HG03432 (cell line): ENCODE measurements around the gene ZFPM1.
A peak's percentile ranks its signal among the peaks of the same experiment; 100 is the strongest.
"Not testable (repeated sequence)": the region's sequence is repeated elsewhere in the genome, so short reads cannot be mapped to it uniquely, and the experiment has no call there.

ENCODE experiments used
- ATAC-seq: cut with Tn5 transposase; IDR thresholded peaks from one replicate; pipeline ENCODE4 v1.9.1; 2021; ENCODE audit warnings: mild to moderate bottlenecking, moderate library complexity; ENCODE audit not compliant: unreplicated experiment

Gene ZFPM1

GRCh38 chr16:88478889-88479792 is 26.1 kb downstream of the ZFPM1 start:
- ATAC-seq: no peak

- peak; percentile 42 for ATAC-seq
These were observed 27.0 kb downstream of the ZFPM1 start for GRCh38 chr16:88479793-88480760.

- no peak for ATAC-seq
These were observed 27.7 kb downstream of the ZFPM1 start for GRCh38 chr16:88480829-88481228.

- ATAC-seq: no peak
These were observed 28.8 kb downstream of the ZFPM1 start for GRCh38 chr16:88481851-88482250.

DNA sequence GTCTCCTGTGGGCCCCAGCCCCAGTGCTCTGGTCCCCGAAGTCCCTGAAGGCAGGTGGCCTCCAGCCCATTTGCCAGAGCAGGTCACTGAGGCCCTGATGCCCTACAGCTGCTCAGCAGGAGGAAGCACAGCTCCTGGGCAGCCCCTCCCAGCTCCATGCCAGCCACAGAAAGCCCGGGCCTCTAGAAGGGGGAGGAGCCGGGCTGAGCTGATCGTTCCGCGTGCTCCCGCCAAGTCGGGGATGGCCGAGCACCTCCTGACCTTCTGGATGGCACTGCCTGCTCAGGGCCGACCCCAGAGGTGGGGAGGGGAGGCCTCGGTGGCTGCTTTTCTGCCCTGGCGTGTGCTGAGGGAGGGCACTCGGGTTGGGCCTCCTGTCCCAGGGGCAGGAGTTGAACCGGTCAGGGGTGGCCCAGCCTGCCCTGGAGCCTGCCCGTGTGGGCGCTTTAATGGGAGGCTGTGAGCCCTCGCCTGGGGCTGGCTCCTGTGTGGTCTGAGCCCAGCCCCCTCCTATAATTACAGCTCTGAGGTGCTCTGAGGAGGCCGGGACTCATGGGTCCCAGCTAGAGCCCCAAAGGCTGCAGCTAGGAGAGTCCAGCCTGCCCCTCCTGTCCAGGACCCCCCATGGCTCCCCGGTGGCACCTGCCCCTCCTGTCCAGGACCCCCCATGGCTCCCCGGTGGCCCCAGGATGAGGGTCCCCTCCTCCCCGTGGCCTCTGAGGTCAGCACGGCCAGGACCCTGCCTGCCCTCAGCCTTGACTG is 29.7 kb downstream of the ZFPM1 start:
- ATAC-seq: no peak

GRCh38 chr16:88483392-88483641 is 30.2 kb downstream of the ZFPM1 start:
- ATAC-seq: no peak

DNA sequence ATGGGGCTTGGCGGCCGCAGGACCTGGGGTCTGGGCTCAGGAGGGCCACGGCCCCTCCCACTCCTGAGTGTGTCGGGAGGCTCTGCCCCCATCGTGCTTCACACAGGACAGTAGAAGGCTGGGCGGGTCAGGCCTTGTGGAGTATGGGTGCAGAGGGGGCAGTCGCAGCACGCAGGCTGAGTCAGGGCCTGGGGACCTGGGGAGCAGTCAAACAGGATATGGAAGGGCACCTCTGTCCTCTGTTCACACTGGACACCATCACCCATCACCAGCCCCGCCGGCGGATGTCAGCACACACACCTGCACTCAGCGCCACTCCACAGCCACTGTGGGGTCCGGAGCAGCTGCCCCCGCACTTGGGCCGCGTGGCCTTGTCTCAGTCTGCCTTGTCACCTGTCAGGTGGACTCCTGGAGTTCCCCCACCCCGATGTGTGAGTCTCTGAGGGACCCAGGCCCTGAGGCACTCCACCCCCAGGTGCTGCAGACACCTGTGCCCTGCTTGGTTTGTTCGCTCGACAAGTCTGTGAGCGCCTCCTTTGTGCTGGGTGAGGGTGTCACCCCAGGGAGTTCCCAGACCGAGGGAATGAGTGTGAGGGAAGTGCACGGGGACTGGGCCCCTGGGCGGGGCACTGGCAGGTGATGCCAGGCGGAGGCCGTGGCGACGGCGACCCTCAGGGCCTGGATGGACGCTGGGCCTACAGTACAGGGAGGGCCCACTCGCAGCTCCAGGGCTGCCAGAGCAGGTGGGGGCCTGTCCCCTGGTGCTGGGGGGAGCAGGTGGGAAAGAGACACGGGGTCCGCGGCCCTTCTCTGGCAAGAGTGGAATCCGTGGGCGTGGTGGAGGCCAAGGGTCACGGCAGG is 31.7 kb downstream of the ZFPM1 start:
- no peak for ATAC-seq

- ATAC-seq: not testable (repeated sequence)
These were observed 32.3 kb downstream of the ZFPM1 start for GRCh38 chr16:88485366-88485741.

GRCh38 chr16:88486398-88487123 is 33.5 kb downstream of the ZFPM1 start:
- no peak for ATAC-seq

- no peak for ATAC-seq
These were observed 34.0 kb downstream of the ZFPM1 start for GRCh38 chr16:88487124-88487432.

DNA sequence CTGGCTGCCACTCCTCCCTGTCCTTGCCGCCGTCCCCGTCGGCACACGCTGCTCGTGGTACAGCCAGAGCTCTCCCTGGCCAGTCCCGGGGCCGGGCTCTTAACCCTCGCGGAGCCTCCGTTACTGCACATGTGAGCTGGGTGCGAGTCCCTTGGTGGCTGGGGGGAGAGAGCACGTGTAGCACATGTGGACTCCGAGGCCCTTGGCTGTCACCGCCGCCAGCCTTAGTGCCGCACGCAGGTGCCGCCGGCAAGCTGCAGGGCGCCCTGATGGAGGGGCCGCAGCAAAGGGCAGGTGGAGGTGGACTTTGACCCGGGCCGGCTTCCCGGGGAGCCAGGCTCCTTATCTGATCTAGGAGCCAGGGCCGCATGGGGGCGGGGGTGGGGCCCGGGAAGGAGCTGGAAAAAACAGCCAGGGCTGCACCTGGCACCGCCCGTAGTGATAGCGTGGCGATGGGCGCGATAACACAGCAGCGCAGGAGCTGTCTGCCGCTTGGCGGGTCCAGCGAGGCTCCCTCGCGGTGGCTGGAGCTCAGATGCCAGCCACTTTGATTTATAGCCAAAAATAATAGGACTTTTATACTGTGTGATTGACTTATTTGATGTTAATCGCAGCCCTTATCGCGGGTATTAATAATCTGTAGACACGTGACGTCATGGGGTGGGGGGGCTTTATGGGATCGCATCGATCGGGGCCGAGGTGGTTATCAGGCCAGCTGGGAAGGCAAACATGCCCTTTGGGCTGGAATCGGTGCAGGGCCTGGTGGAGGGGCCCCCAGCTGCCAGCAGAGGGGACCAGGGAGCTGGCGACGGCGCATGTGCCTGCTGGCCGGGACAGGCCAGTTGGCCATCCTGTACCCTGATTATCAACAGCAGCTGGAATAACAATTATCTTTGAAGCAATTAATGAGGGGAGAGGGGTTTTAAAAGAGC is 35.1 kb downstream of the ZFPM1 start:
- no peak for ATAC-seq

- no peak for ATAC-seq
These were observed 36.2 kb downstream of the ZFPM1 start for GRCh38 chr16:88489163-88489741.

- ATAC-seq: no peak
These were observed 38.0 kb downstream of the ZFPM1 start for GRCh38 chr16:88491001-88491559.

GRCh38 chr16:88491560-88492310 is 38.7 kb downstream of the ZFPM1 start:
- ATAC-seq: no peak

DNA sequence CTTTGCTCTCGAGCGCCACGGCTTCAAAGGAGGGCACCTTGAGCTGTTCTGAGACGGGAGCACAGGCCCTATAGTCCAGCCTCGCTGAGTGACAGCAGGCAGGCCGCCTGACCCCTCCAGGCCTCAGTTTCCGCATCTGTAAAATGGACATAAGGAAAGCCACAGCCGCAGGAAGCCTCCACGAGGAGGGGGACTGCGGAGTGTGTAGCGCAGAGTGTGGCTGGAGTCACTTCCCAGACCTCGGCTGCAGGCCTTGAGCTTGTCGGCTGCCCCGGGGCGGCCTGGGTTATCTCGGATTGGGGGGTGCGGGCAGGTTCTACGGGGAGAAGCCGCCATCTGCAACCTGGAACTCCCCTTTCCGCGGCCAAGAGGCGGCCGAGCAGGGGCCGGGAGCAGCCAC is 40.8 kb downstream of the ZFPM1 start:
- ATAC-seq: no peak

GRCh38 chr16:88494335-88495154 is 41.5 kb downstream of the ZFPM1 start:
- no peak for ATAC-seq
